OCI-LY1 (cell line): ENCODE measurements around the gene C6orf62.
"Not testable (repeated sequence)": the region's sequence is repeated elsewhere in the genome, so short reads cannot be mapped to it uniquely, and the experiment has no call there.

Source experiments
- H2AFZ ChIP-seq: fragments of 200-600 bp; sonication (generic), shearing (Covaris generic); 2 replicates; pipeline ENCODE4 v1.6.0; 2014; ENCODE audit warnings: antibody characterized with exemption, mild to moderate bottlenecking, low read length
- H3F3A ChIP-seq: fragments of 200-600 bp; sonication (generic), shearing (Covaris generic); 2 replicates; pipeline ENCODE4 v1.6.0; 2014; ENCODE audit warnings: mild to moderate bottlenecking, antibody characterized with exemption, low read length, moderate library complexity; ENCODE audit not compliant: insufficient read depth
- H3K27ac ChIP-seq: fragments of 200-600 bp; sonication (generic); 2 replicates; pipeline ENCODE4 v1.5.1; 2014; ENCODE audit warnings: low read length, mixed run types, mild to moderate bottlenecking, low read depth; ENCODE audit not compliant: poor library complexity, severe bottlenecking
- H3K27me3 ChIP-seq: fragments of 200-600 bp; sonication (generic); 2 replicates; pipeline ENCODE4 v1.6.0; 2014; ENCODE audit warnings: antibody characterized with exemption, mild to moderate bottlenecking, low read length, moderate library complexity; ENCODE audit not compliant: insufficient read depth
- H3K36me3 ChIP-seq: fragments of 200-600 bp; sonication (generic); 2 replicates; pipeline ENCODE4 v1.6.1; 2014; ENCODE audit warnings: mild to moderate bottlenecking, antibody characterized with exemption, low read length, moderate library complexity, mixed read lengths; ENCODE audit not compliant: insufficient read depth
- H3K4me1 ChIP-seq: fragments of 200-600 bp; sonication (generic); 2 replicates; pipeline ENCODE4 v1.5.1; 2014; ENCODE audit warnings: mild to moderate bottlenecking, low read length, moderate library complexity; ENCODE audit not compliant: insufficient read depth, severe bottlenecking
- H3K4me2 ChIP-seq: fragments of 200-600 bp; sonication (generic), shearing (Covaris generic); 2 replicates; pipeline ENCODE4 v1.6.1; 2014; ENCODE audit warnings: low read length
- H3K4me3 ChIP-seq: fragments of 200-600 bp; sonication (generic); 2 replicates; pipeline ENCODE4 v1.5.1; 2014; ENCODE audit warnings: low read length, low read depth, mild to moderate bottlenecking, mixed read lengths; ENCODE audit not compliant: poor library complexity, severe bottlenecking
- H3K79me2 ChIP-seq: fragments of 200-600 bp; shearing (Covaris generic); 2 replicates; pipeline ENCODE4 v1.6.1; 2016; ENCODE audit warnings: mixed run types, low read length, mixed read lengths; ENCODE audit not compliant: insufficient read depth
- H3K9ac ChIP-seq: fragments of 200-600 bp; sonication (generic), shearing (Covaris generic); 2 replicates; pipeline ENCODE4 v1.6.1; 2014; ENCODE audit warnings: mild to moderate bottlenecking, low read length, mixed read lengths
- H3K9me2 ChIP-seq: fragments of 200-600 bp; sonication (generic), shearing (Covaris generic); 2 replicates; pipeline ENCODE4 v1.6.1; 2014; ENCODE audit warnings: low read depth, mild to moderate bottlenecking, low read length, mixed read lengths
- H3K9me3 ChIP-seq: fragments of 200-600 bp; shearing (Covaris generic); 2 replicates; pipeline ENCODE4 v1.6.1; 2014; ENCODE audit warnings: low read length, mixed read lengths
- H4K20me1 ChIP-seq: fragments of 200-600 bp; sonication (generic), shearing (Covaris generic); 2 replicates; pipeline ENCODE4 v1.6.0; 2016; ENCODE audit warnings: mild to moderate bottlenecking, low read length; ENCODE audit not compliant: insufficient read depth
- EZH2 ChIP-seq: fragments of 200-600 bp; sonication (generic), shearing (Covaris generic); IDR thresholded peaks from 2 replicates; pipeline ENCODE4 v1.8.0; 2017; ENCODE audit warnings: borderline replicate concordance, mixed run types, mild to moderate bottlenecking, antibody characterized with exemption, low read length, moderate library complexity, mixed read lengths
- TF ChIP-seq, protein P1 (sequence below): fragments of 200-600 bp; sonication (generic), shearing (Covaris generic); IDR thresholded peaks from 2 replicates; pipeline ENCODE4 v1.5.1; 2017; ENCODE audit warnings: mild to moderate bottlenecking, antibody characterized with exemption, low read length, moderate library complexity, mixed read lengths

Gene C6orf62

DNA sequence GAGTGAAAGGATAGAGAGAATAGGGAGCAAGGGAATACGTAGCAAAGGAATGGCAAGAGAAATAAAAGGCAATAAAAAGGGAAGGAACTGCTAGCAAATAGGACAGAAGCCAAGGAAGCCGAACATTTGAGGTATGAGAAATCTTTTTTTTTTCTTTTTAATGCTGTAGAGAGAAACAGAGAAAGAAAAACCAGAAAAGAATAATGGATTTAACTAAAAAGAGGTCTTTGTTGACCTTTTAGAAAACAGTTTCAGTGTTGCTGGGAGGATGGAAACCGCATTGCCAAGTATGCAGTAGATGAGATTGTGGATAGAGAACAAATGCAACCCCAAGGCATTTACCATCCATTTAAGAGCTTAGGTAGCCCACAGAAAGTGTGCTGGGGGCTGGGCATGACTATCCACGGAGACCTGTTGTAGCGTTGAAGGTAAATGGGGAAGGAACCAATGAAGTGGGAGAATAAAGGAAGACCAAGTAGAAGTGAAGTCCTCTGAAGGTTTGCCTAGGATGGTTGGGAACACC, 23.3 kb upstream of the C6orf62 start:
- no peaks in the 10 kb centered on the region for H3K79me2 ChIP-seq
- TF ChIP-seq EZH2: no peak
- TF ChIP-seq, protein P1, sequence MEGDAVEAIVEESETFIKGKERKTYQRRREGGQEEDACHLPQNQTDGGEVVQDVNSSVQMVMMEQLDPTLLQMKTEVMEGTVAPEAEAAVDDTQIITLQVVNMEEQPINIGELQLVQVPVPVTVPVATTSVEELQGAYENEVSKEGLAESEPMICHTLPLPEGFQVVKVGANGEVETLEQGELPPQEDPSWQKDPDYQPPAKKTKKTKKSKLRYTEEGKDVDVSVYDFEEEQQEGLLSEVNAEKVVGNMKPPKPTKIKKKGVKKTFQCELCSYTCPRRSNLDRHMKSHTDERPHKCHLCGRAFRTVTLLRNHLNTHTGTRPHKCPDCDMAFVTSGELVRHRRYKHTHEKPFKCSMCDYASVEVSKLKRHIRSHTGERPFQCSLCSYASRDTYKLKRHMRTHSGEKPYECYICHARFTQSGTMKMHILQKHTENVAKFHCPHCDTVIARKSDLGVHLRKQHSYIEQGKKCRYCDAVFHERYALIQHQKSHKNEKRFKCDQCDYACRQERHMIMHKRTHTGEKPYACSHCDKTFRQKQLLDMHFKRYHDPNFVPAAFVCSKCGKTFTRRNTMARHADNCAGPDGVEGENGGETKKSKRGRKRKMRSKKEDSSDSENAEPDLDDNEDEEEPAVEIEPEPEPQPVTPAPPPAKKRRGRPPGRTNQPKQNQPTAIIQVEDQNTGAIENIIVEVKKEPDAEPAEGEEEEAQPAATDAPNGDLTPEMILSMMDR: no peak

DNA sequence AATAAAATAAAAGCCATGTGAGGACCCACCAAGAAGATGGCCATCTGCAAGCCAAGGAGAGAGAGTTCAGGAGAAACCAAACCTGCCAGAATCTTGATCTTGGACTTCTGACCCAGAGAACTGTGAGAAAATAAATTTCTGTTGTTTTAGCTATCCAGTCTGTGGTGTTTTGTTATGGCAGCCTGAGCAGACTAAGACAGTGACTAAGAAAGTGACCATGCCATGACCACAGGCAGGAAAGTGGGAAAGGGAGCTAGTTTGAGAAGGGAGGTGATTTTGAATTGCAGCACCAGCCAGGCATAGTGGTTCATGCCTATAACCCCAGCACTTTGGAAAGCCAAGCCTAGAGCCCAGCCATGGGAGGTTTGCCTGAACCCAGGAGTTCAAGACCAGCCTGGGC, 21.9 kb upstream of the C6orf62 start:
- peaks cover 8% of the 10 kb centered on the region for H3K4me1 ChIP-seq
- no peak overlapping the region for H3K9ac ChIP-seq
- H3F3A ChIP-seq: no peaks in the 10 kb centered on the region
- TF ChIP-seq EZH2: no peak
- TF ChIP-seq, protein P1: no peak
- no peaks in the 10 kb centered on the region for H3K27me3 ChIP-seq
- no peaks in the 10 kb centered on the region for H3K79me2 ChIP-seq
- no peak overlapping the region for H3K27ac ChIP-seq
- no peaks in the 10 kb centered on the region for H4K20me1 ChIP-seq
- no peak overlapping the region for H2AFZ ChIP-seq
- H3K4me3 ChIP-seq: no peak overlapping the region
- H3K36me3 ChIP-seq: no peaks in the 10 kb centered on the region; the same call in 1 of the 2 replicates
- no peaks in the 10 kb centered on the region for H3K9me3 ChIP-seq
- H3K4me2 ChIP-seq: no peak overlapping the region
- no peaks in the 10 kb centered on the region for H3K9me2 ChIP-seq

More for the DNA sequence above, 23.3 kb upstream of the C6orf62 start:
- Histone ChIP-seq H4K20me1 (no peaks in the 10 kb centered on the region), H3K4me2 (no peak overlapping the region), H3K9ac (no peak overlapping the region), H3K4me3 (no peak overlapping the region), H3K4me1 (peaks cover 8% of the 10 kb centered on the region), H3K27me3 (no peaks in the 10 kb centered on the region), H3F3A (no peaks in the 10 kb centered on the region), H3K9me2 (no peaks in the 10 kb centered on the region), H3K9me3 (no peaks in the 10 kb centered on the region), H3K27ac (no peak overlapping the region), H3K36me3 (no peaks in the 10 kb centered on the region; the same call in 1 of the 2 replicates), H2AFZ (no peak overlapping the region)

DNA sequence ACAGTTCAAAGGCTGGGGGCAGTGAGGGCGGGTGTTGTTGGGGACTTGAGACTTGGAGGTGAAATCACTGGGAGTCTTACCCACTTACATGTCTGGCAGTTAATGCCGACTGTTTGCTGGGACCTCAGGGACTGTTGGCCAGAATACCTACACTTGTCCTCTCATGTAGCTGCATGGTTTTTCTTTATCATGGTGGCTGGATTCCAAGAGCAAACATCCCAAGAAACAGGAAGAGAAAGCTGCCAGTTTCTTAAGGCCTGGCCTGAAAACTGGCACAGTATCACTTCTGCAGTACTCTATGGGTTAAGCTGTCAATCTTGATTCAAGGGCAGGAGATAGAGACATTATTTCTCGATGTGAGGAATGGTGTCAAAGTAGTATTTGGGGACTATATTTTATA, 19.8 kb upstream of the C6orf62 start:
- Histone ChIP-seq H3K27me3 (no peaks in the 10 kb centered on the region), H4K20me1 (no peaks in the 10 kb centered on the region), H3K27ac (no peak overlapping the region), H3K79me2 (no peaks in the 10 kb centered on the region), H3K4me1 (peaks cover 6% of the 10 kb centered on the region), H3K9ac (no peak overlapping the region), H3K4me3 (no peak overlapping the region), H3K36me3 (no peaks in the 10 kb centered on the region; the same call in 1 of the 2 replicates), H3K4me2 (no peak overlapping the region), H3F3A (no peaks in the 10 kb centered on the region), H3K9me3 (no peaks in the 10 kb centered on the region), H2AFZ (no peak overlapping the region), H3K9me2 (no peaks in the 10 kb centered on the region)
- TF ChIP-seq, protein P1: no peak
- TF ChIP-seq EZH2: no peak

DNA sequence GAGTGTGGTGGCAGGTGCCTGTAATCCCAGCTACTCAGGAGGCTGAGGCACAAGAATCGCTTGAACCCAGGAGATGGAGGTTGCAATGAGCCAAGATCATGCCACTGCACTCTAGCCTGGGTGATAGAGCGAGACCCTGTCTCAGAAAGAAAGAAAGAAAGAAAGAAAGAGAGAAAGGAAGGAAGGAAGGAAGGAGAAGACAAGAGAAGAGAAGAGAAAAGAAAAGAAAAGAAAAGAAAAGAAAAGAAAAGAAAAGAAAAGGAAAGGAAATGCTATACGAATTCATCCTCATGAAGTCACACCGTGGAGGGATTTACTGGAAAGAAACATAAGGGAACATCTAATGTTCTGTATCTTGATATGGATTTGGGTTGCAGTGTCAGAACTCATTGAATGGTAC, 15.8 kb upstream of the C6orf62 start:
- H3K9me2 ChIP-seq, H4K20me1 ChIP-seq, H3K4me2 ChIP-seq, H3K36me3 ChIP-seq, H3K4me3 ChIP-seq, H2AFZ ChIP-seq, H3K27ac ChIP-seq, H3K4me1 ChIP-seq, H3K79me2 ChIP-seq, H3K27me3 ChIP-seq, H3F3A ChIP-seq, H3K9ac ChIP-seq: not testable (repeated sequence)
- H3K9me3 ChIP-seq: peaks cover 18% of the 10 kb centered on the region
